Heart right ventricle (tissue), 16 donors: ENCODE results near the gene TEN1. TPM values are rescaled to one million over a fixed set of nuclear protein-coding genes. Genes with fewer than 3 reads are reported as not detected.
A peak's percentile ranks its signal among the peaks of the same experiment; 100 is the strongest.

Experiments
- ATAC-seq, 8 donors: fragments of 200-7000 bp; cut with Tn5 transposase; one replicate each; pipeline ENCODE4 v1.9.1; 2020; ENCODE audit warnings: mild to moderate bottlenecking in 8 of 8, moderate library complexity in 8 of 8, moderate number of reproducible peaks in 1 of 8
- DNase-seq, 2 donors: peaks; one replicate each; pipeline ENCODE4 v3.0.0-alpha.2; 2020
- H3K27ac ChIP-seq, 10 donors: fragments of 200-600 bp; sonication (generic) in 2 of 10; one replicate each; pipeline versions ENCODE4 v1.5.0 to v1.8.0; 2020 to 2022; ENCODE audit warnings: mild to moderate bottlenecking in 3 of 10
- H3K27me3 ChIP-seq, 7 donors: fragments of 200-600 bp; one replicate each; pipeline ENCODE4 v1.8.0; 2021 to 2022; ENCODE audit warnings: mild to moderate bottlenecking in 2 of 7
- H3K36me3 ChIP-seq, 9 donors: fragments of 200-600 bp; sonication (generic) in 1 of 9; one replicate each; pipeline versions ENCODE4 v1.5.0 to v1.8.0; 2020 to 2022; ENCODE audit warnings: mild to moderate bottlenecking in 2 of 9
- H3K4me1 ChIP-seq, 9 donors: fragments of 200-600 bp; sonication (generic) in 1 of 9; one replicate each; pipeline versions ENCODE4 v1.5.0 to v1.8.0; 2020 to 2022; ENCODE audit warnings: mild to moderate bottlenecking in 4 of 9
- H3K4me3 ChIP-seq, 10 donors: fragments of 200-600 bp; sonication (generic) in 2 of 10; one replicate each; pipeline versions ENCODE4 v1.5.0 to v1.8.0; 2020 to 2022; ENCODE audit warnings: mild to moderate bottlenecking in 7 of 10, moderate library complexity in 2 of 10
- H3K9me3 ChIP-seq, 11 donors: fragments of 200-600 bp in 10 of 11; sonication (generic) in 2 of 11; one replicate each; pipeline versions ENCODE4 v1.5.0 to v1.8.0; 2013 to 2022; ENCODE audit warnings: mild to moderate bottlenecking in 2 of 11, control low read depth in 1 of 11, moderate library complexity in 1 of 11
- CTCF ChIP-seq, 9 donors: fragments of 200-600 bp; sonication (generic) in 2 of 9; IDR thresholded peaks; one replicate each; pipeline versions ENCODE4 v1.5.0 to v1.8.0; 2021 to 2022; ENCODE audit warnings: antibody characterized with exemption in 9 of 9, mild to moderate bottlenecking in 5 of 9, moderate library complexity in 1 of 9
- WGBS, 2 donors: extraction: QIAGEN DNeasy Blood & Tissue Kit; methylation state at CpG; one replicate each; pipeline ENCODE4 v1.1.7; 2013; ENCODE audit warnings: inconsistent platforms in 1 of 2; 5-methylcytosine and 5-hydroxymethylcytosine counted together
- intact Hi-C, 10 donors: fragments of 100-400 bp; cut with DNase I; formaldehyde crosslinking; loops; one replicate each; pipeline versions ENCODE4 v1.11.1 to v1.14.2; 2022
- polyA plus RNA-seq, 2 donors: library from polyadenylated mRNA; stranded (reverse); fragments of 200-250 nt; gene quantifications; one replicate each; pipeline ENCODE4 v1.2.3, GENCODE V29; 2013
- total RNA-seq, 10 donors: library from RNA; stranded (reverse); fragmentation: NEBNext Ultra II Directional in 3 of 10; extraction: Animal tissue kit (Norgen Biotek cat#: 25700) in 3 of 10; gene quantifications; one replicate each; pipeline versions ENCODE4 v1.2.1 to v1.2.4, GENCODE V29; 2021 to 2023
- donor health status: Arrhythmogenic right ventricular cardiomyopathy.
- donor health status: ischemic (EF 13 %, LVEDD 7.1; RV severe dilation, severe dysfunction).
- donor health status: healthy with polysubstance abuse.
- donor health status: DM: no; HTN: yes; CAD: no.
- donor health status: DM: no; HTN: no; CAD: no.
- donor health status: ischemic (EF 25% LVEDD 6.9; RV normal size, moderate dysfunction).
- donor health status: ischemic (EF 25% LVEDD 5.7; RV mildly dilated, moderate dysfunction).
- donor health status: healthy.
- donor health status: DM: yes; HTN: yes; CAD: no.
- donor health status: Ischemic cardiomyopathy.
- donor health status: ischemic (EF 35%, LVEDD 5.7; RV mildly dilated, moderate dysfunction).
- donor health status: nonischemic (EF 11% LVEDD 7.7; RV severe dilation, severe dysfunction).
- donor health status: DM: yes; HTN: yes; CAD: no.
- donor health status: PGD.
- donor health status: ischemic (EF 29% LVEDD 5.4; RV normal size, mild dysfunction).
- donor health status: nonischemic (EF 23%, LVEDD 6.1; RV moderate dilation, normal function).

The TEN1 gene
- total and polyA plus RNA-seq, 12 donors: 4.4 to 20.1 (median 9.7) TPM

- H3K4me1 ChIP-seq: peaks cover 0 to 66% (median 51%) of the 10 kb centered on the region in 9 donors
- peak overlapping the region in 8 of 10 donors; percentile 0 to 60 (median 46) for H3K27ac ChIP-seq
- ATAC-seq (no peak), DNase-seq (no peak)
- TF ChIP-seq CTCF (IDR thresholded peaks at IDR 0.05): no peak
- H3K36me3 ChIP-seq: peaks cover 0 to 45% (median 11%) of the 10 kb centered on the region in 9 donors
- peak overlapping the region in 5 of 10 donors; percentile 2 to 19 (median 10) for H3K4me3 ChIP-seq
- no peaks in the 10 kb centered on the region for H3K9me3 ChIP-seq
- 47 to 51% methylated on average over 9 of the region's 9 CpGs for WGBS, 2 donors
- intact Hi-C loops: loop anchor here in 2 of 10 donors (5.0 kb wide), 2 partner anchors 34 to 69 kb away; partner anchors contain the start of gene FBF1 (in 1 of the 2)
- H3K27me3 ChIP-seq: no peaks in the 10 kb centered on the region
Measured at GRCh38 chr17:75976175-75976848, 2.7 kb upstream of the TEN1 start.

- peaks cover 0 to 77% (median 47%) of the 10 kb centered on the region in 9 donors for H3K4me1 ChIP-seq
- WGBS, 2 donors: 6 to 7% methylated on average over 19 of the region's 19 CpGs
- no peaks in the 10 kb centered on the region for H3K27me3 ChIP-seq
- H3K9me3 ChIP-seq: no peaks in the 10 kb centered on the region
- H3K4me3 ChIP-seq: peak overlapping the region; percentile 70 to 97 (median 82)
- DNase-seq (no peak), ATAC-seq (peak; percentile 12 to 60 (median 37))
- intact Hi-C loops: loop anchor here in 4 of 10 donors (1.0 to 10.0 kb wide), 5 partner anchors 37 to 75 kb away; partner anchors contain the start of genes FBF1 (in 1 of the 4) and MRPL38 (in 1 of the 4)
- no peak for TF ChIP-seq CTCF (IDR thresholded peaks at IDR 0.05)
- H3K27ac ChIP-seq: peak overlapping the region; percentile 96 to 99 (median 98)
- peaks cover 0 to 13% (median 0%) of the 10 kb centered on the region in 9 donors for H3K36me3 ChIP-seq
Measured at GRCh38 chr17:75979705-75980187, 706 bp downstream of the TEN1 start.

- no peak for ATAC-seq
- Histone ChIP-seq H3K4me1 (peaks cover 0 to 75% (median 42%) of the 10 kb centered on the region in 9 donors), H3K27ac (peak overlapping the region; percentile 96 to 99 (median 98)), H3K4me3 (peak overlapping the region in 9 of 10 donors; percentile 70 to 97 (median 81)), H3K36me3 (peaks cover 0 to 13% (median 0%) of the 10 kb centered on the region in 9 donors), H3K27me3 (no peaks in the 10 kb centered on the region), H3K9me3 (no peaks in the 10 kb centered on the region)
- DNase-seq: no peak
- WGBS, 2 donors: 87 to 92% methylated on average over 18 of the region's 18 CpGs
- no peak for TF ChIP-seq CTCF (IDR thresholded peaks at IDR 0.05)
- intact Hi-C loops: loop anchor here in 2 of 10 donors (5.0 to 10.0 kb wide), 2 partner anchors 43 to 76 kb away; partner anchors contain the start of gene MRPL38 (in 1 of the 2)
Measured at GRCh38 chr17:75980188-75981018, 1.4 kb downstream of the TEN1 start.
